CD14-positive monocyte (primary cell): Measurements from ENCODE around the gene KIF17. TPM values are rescaled to one million over a fixed set of nuclear protein-coding genes. Genes with fewer than 3 reads are reported as not detected.

Experiments
- DNase-seq, 3 donors: peaks; one replicate each; pipeline ENCODE4 v3.0.0-alpha.2; 2011 to 2022
- H2AFZ ChIP-seq: 2 replicates; pipeline ENCODE4 v1.6.0; 2012; ENCODE audit warnings: mild to moderate bottlenecking, low read depth, low read length, inconsistent platforms; ENCODE audit not compliant: insufficient read depth, poor library complexity, severe bottlenecking
- H3K27ac ChIP-seq, 2 donors: 1 replicate in 1 of 2; 2 replicates in 1 of 2; pipeline ENCODE4 v1.5.1; 2012 to 2013; ENCODE audit warnings: low read length in 2 of 2, control low read depth in 1 of 2, inconsistent platforms in 1 of 2, low read depth in 1 of 2, mild to moderate bottlenecking in 1 of 2
- H3K27me3 ChIP-seq, 2 donors: one replicate each; pipeline versions ENCODE4 v1.6.0 to v1.6.1; 2011 to 2013; ENCODE audit warnings: low read length in 2 of 2; ENCODE audit not compliant: control insufficient read depth in 2 of 2, insufficient read depth in 2 of 2
- H3K36me3 ChIP-seq, 2 donors: replicated peaks in 1 of 2; 1 replicate in 1 of 2; 2 replicates in 1 of 2; pipeline versions ENCODE4 v1.5.1 to v1.6.1; 2012 to 2013; ENCODE audit warnings: low read length in 2 of 2, control low read depth in 1 of 2, inconsistent platforms in 1 of 2, mild to moderate bottlenecking in 1 of 2; ENCODE audit not compliant: insufficient read depth in 2 of 2, control insufficient read depth in 1 of 2
- H3K4me1 ChIP-seq, 2 donors: 1 replicate in 1 of 2; 2 replicates in 1 of 2; pipeline versions ENCODE4 v1.5.1 to v1.6.1; 2012 to 2013; ENCODE audit warnings: low read length in 2 of 2, control low read depth in 1 of 2, inconsistent platforms in 1 of 2, mild to moderate bottlenecking in 1 of 2, moderate library complexity in 1 of 2; ENCODE audit not compliant: insufficient read depth in 2 of 2, control insufficient read depth in 1 of 2
- H3K4me2 ChIP-seq: replicated peaks from 2 replicates; pipeline ENCODE3; 2012; ENCODE audit warnings: low read length, moderate library complexity, mild to moderate bottlenecking; ENCODE audit not compliant: poor library complexity, severe bottlenecking; ENCODE audit errors: extremely low read depth
- H3K4me3 ChIP-seq, 3 experiments: fragments of 200-600 bp in 1 of 3; sonication (generic) in 1 of 3; replicated peaks in 1 of 3; 1 replicate in 2 of 3; 2 replicates in 1 of 3; pipeline ENCODE4 v1.5.1; 2011 to 2013; ENCODE audit warnings: low read length in 3 of 3, mild to moderate bottlenecking in 3 of 3, control low read depth in 2 of 3, low read depth in 2 of 3, inconsistent platforms in 1 of 3, moderate library complexity in 1 of 3
- H3K79me2 ChIP-seq: 2 replicates; pipeline ENCODE4 v1.6.0; 2012; ENCODE audit warnings: mild to moderate bottlenecking, control low read depth, inconsistent platforms, low read length, moderate library complexity; ENCODE audit not compliant: insufficient read depth
- H3K9ac ChIP-seq: 2 replicates; pipeline ENCODE4 v1.6.0; 2017; ENCODE audit warnings: low read length, mild to moderate bottlenecking; ENCODE audit not compliant: insufficient read depth, poor library complexity, severe bottlenecking
- H3K9me3 ChIP-seq, 2 donors: replicated peaks in 1 of 2; 1 replicate in 1 of 2; 2 replicates in 1 of 2; pipeline versions ENCODE4 v1.5.1 to v1.6.1; 2012 to 2013; ENCODE audit warnings: low read length in 2 of 2, control low read depth in 1 of 2; ENCODE audit not compliant: control insufficient read depth in 1 of 2, insufficient read depth in 1 of 2
- H4K20me1 ChIP-seq: 2 replicates; pipeline ENCODE4 v1.6.0; 2012; ENCODE audit warnings: mild to moderate bottlenecking, low read length, control low read depth, moderate library complexity; ENCODE audit not compliant: insufficient read depth
- H3K27ac Mint-ChIP-seq, 7 donors: one replicate each; pipeline ENCODE4 v1.8.0; 2020; ENCODE audit warnings: mild to moderate bottlenecking in 7 of 7, mixed read lengths in 7 of 7, moderate library complexity in 6 of 7, inconsistent platforms in 2 of 7
- H3K27me3 Mint-ChIP-seq, 3 donors: one replicate each; pipeline ENCODE4 v1.8.0; 2021 to 2022; ENCODE audit warnings: low read depth in 3 of 3, mild to moderate bottlenecking in 3 of 3, mixed read lengths in 3 of 3, moderate library complexity in 3 of 3, inconsistent platforms in 1 of 3
- H3K36me3 Mint-ChIP-seq, 2 donors: one replicate each; pipeline ENCODE4 v1.8.0; 2020; ENCODE audit warnings: mixed read lengths in 2 of 2, inconsistent platforms in 1 of 2, mild to moderate bottlenecking in 1 of 2
- H3K4me1 Mint-ChIP-seq: one replicate; pipeline ENCODE4 v1.8.0; 2020; ENCODE audit warnings: mild to moderate bottlenecking, mixed read lengths
- H3K4me3 Mint-ChIP-seq, 2 donors: one replicate each; pipeline ENCODE4 v1.8.0; 2020; ENCODE audit warnings: mild to moderate bottlenecking in 2 of 2, mixed read lengths in 2 of 2, moderate library complexity in 1 of 2
- H3K9me3 Mint-ChIP-seq, 7 donors: one replicate each; pipeline ENCODE4 v1.8.0; 2020 to 2022; ENCODE audit warnings: mixed read lengths in 7 of 7, mild to moderate bottlenecking in 6 of 7, moderate library complexity in 6 of 7, inconsistent platforms in 2 of 7
- WGBS: methylation state at CpG from one replicate; pipeline ENCODE4 v1.1.5; 2013; ENCODE audit warnings: missing lambda C conversion rate; ENCODE audit not compliant: insufficient coverage; 5-methylcytosine and 5-hydroxymethylcytosine counted together
- intact Hi-C, 2 donors: fragments of 100-400 bp; cut with micrococcal nuclease; formaldehyde crosslinking; loops; one replicate each; pipeline versions ENCODE4 v1.15.0 to v1.15.1; 2023
- polyA plus RNA-seq, 3 donors: library from polyadenylated mRNA; depleted of rRNA in 1 of 3; unstranded in 2 of 3; stranded (reverse) in 1 of 3; fragments of 300-500 nt in 2 of 3; fragments of >200 nt in 1 of 3; fragmentation: Illumina TruSeq in 2 of 3; gene quantifications; 1 replicate in 2 of 3; 2 replicates in 1 of 3; pipeline ENCODE4 v1.2.3, GENCODE V29; 2012 to 2021
- TF ChIP-seq, protein P1 (sequence below): fragments of 200-600 bp; IDR thresholded peaks from one replicate; pipeline ENCODE4 v1.8.0; 2022; ENCODE audit warnings: antibody characterized with exemption, mild to moderate bottlenecking

Gene KIF17
- polyA plus RNA-seq, 3 donors, result 0.16 TPM; not detected in 2

DNA sequence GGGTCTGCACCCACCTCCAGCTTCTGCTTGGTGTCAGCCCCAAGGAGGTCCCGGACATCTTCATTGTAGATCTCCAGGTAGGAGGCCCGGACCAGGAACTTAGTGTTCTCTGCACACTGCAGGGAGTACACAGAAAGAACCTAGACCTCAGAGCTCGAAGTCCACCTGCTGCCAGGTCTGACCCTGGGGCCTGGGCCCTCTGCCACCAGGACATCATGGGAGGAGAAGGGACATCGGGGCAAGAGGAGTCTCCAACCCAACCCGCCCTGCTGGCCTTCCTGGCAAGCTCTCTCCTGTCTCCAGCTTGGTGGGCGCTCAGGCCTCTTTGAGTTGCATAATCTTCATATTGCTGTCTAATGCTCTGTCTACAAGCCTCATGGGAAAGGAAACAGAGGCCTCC lies 4.4 kb downstream of the KIF17 start:
- Histone ChIP-seq H3K27ac (no peak overlapping the region), H2AFZ (no peak overlapping the region), H3K4me1 (peaks cover 21 to 24% of the 10 kb centered on the region in 2 donors), H3K27me3 (peaks cover 5 to 21% of the 10 kb centered on the region in 2 donors), H4K20me1 (no peaks in the 10 kb centered on the region), H3K79me2 (no peaks in the 10 kb centered on the region), H3K36me3 (no peaks in the 10 kb centered on the region), H3K9ac (no peak overlapping the region), H3K9me3 (no peaks in the 10 kb centered on the region), H3K4me2 (no peak overlapping the region), H3K4me3 (no peak overlapping the region)
- DNase-seq, result no peak
- TF ChIP-seq, protein P1, sequence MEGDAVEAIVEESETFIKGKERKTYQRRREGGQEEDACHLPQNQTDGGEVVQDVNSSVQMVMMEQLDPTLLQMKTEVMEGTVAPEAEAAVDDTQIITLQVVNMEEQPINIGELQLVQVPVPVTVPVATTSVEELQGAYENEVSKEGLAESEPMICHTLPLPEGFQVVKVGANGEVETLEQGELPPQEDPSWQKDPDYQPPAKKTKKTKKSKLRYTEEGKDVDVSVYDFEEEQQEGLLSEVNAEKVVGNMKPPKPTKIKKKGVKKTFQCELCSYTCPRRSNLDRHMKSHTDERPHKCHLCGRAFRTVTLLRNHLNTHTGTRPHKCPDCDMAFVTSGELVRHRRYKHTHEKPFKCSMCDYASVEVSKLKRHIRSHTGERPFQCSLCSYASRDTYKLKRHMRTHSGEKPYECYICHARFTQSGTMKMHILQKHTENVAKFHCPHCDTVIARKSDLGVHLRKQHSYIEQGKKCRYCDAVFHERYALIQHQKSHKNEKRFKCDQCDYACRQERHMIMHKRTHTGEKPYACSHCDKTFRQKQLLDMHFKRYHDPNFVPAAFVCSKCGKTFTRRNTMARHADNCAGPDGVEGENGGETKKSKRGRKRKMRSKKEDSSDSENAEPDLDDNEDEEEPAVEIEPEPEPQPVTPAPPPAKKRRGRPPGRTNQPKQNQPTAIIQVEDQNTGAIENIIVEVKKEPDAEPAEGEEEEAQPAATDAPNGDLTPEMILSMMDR, result no peak
- H3K9me3 Mint-ChIP-seq, result peaks cover 0 to 6% (median 2%) of the 10 kb centered on the region in 7 donors
- no peaks in the 10 kb centered on the region for H3K36me3 Mint-ChIP-seq
- intact Hi-C loops, result no loop called here
- peaks cover 19% of the 10 kb centered on the region for H3K4me1 Mint-ChIP-seq
- H3K27me3 Mint-ChIP-seq, result peaks cover 24 to 33% (median 26%) of the 10 kb centered on the region in 3 donors
- WGBS, result 81% methylated on average over 6 of the region's 6 CpGs
- H3K27ac Mint-ChIP-seq, result no peak overlapping the region
- H3K4me3 Mint-ChIP-seq, result no peak overlapping the region

DNA sequence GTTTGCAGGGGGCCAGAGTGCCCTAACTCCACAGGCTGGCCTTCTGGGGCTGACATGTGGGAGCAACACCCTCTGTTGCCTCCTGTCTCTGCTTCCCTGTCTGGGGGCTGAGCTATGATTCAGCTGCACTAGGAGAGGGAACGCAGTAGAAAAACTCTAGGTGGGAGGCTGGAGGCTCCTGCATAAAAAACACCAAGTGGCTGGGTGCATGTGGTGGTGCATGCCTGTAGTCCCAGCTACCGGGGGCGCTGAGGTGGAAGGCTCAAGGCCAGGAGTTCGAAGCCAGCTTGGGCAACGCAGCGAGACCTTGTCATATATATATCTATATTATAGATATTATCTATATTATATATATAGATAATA lies 5.6 kb downstream of the KIF17 start:
- H4K20me1 ChIP-seq, result no peaks in the 10 kb centered on the region
- H3K4me1 ChIP-seq, result peaks cover 15% of the 10 kb centered on the region in 2 donors
- WGBS, result no CpG with 5 or more reads among the region's 6 CpGs
- H3K9me3 ChIP-seq, result no peaks in the 10 kb centered on the region
- TF ChIP-seq, protein P1, result no peak
- no peak overlapping the region for H3K27ac ChIP-seq
- peaks cover 0 to 7% (median 2%) of the 10 kb centered on the region in 7 donors for H3K9me3 Mint-ChIP-seq
- H3K4me3 ChIP-seq, result no peak overlapping the region
- no peaks in the 10 kb centered on the region for H3K36me3 ChIP-seq
- peaks cover 14% of the 10 kb centered on the region for H3K4me1 Mint-ChIP-seq
- no peak overlapping the region for H2AFZ ChIP-seq
- no peak overlapping the region for H3K4me2 ChIP-seq
- no peaks in the 10 kb centered on the region for H3K79me2 ChIP-seq
- no peaks in the 10 kb centered on the region for H3K36me3 Mint-ChIP-seq
- no peak overlapping the region for H3K9ac ChIP-seq
- intact Hi-C loops, result no loop called here
- DNase-seq, result no peak
- H3K27ac Mint-ChIP-seq, result no peak overlapping the region
- no peak overlapping the region for H3K4me3 Mint-ChIP-seq
- H3K27me3 ChIP-seq, result peaks cover 5 to 16% of the 10 kb centered on the region in 2 donors
- H3K27me3 Mint-ChIP-seq, result peaks cover 20 to 26% (median 25%) of the 10 kb centered on the region in 3 donors
